H1 (cell line): ENCODE data around the gene RFX2. TPM values are rescaled to one million over a fixed set of nuclear protein-coding genes. Genes with fewer than 3 reads are reported as not detected.

Experiments
- CTCF ChIA-PET: fragments of 300-600 bp; sonication (Branson Sonifier 250); formaldehyde crosslinking; loops from one replicate; lab custom pipeline; 2021; ENCODE audit not compliant: partially characterized antibody; lab: Charles Lee
- POLR2A ChIA-PET: fragments of 300-600 bp; sonication (Branson Sonifier 250); formaldehyde crosslinking; loops from one replicate; lab custom pipeline; 2021; ENCODE audit warnings: inconsistent platforms; ENCODE audit not compliant: partially characterized antibody; lab: Charles Lee
- DNase-seq, 2 experiments: peaks; one replicate each; pipeline versions ENCODE4 v3.0.0 to v3.0.0-alpha.2; 2010 to 2022; ENCODE audit warnings: low spot score in 2 of 2, low read depth in 1 of 2, mixed read lengths in 1 of 2
- FAIRE-seq: peaks from 2 replicates; lab custom pipeline; 2011; peaks lifted over from hg19 to GRCh38; lab: Jason Lieb, UNC
- H2AFZ ChIP-seq: 2 replicates; pipeline ENCODE4 v1.8.1; 2012; ENCODE audit warnings: low read length, inconsistent platforms
- H2AK5ac ChIP-seq: 2 replicates; pipeline ENCODE4 v1.6.1; 2013; ENCODE audit warnings: low read depth, low read length
- H2BK120ac ChIP-seq: replicated peaks from 2 replicates; pipeline ENCODE3; 2013; ENCODE audit warnings: low read depth, low read length, inconsistent platforms
- H2BK12ac ChIP-seq: 2 replicates; pipeline ENCODE4 v1.6.1; 2013; ENCODE audit warnings: low read depth, low read length
- H2BK15ac ChIP-seq: 2 replicates; pipeline ENCODE4 v1.6.1; 2013; ENCODE audit warnings: low read length
- H2BK20ac ChIP-seq: 2 replicates; pipeline ENCODE4 v1.6.1; 2013; ENCODE audit warnings: low read length
- H2BK5ac ChIP-seq: 2 replicates; pipeline ENCODE4 v1.6.1; 2013; ENCODE audit warnings: low read depth, low read length
- H3K14ac ChIP-seq: 2 replicates; pipeline ENCODE4 v1.6.1; 2013; ENCODE audit warnings: inconsistent platforms; ENCODE audit not compliant: insufficient read length
- H3K18ac ChIP-seq: 2 replicates; pipeline ENCODE4 v1.6.1; 2013; ENCODE audit warnings: low read length; ENCODE audit errors: extremely low read depth
- H3K23ac ChIP-seq: 2 replicates; pipeline ENCODE4 v1.6.1; 2013; ENCODE audit warnings: inconsistent platforms; ENCODE audit not compliant: insufficient read length
- H3K23me2 ChIP-seq: 2 replicates; pipeline ENCODE4 v1.6.1; 2013; ENCODE audit warnings: low read depth, low read length
- H3K27ac ChIP-seq: 2 replicates; pipeline ENCODE4 v1.6.1; 2011; ENCODE audit warnings: low read depth, low read length, inconsistent platforms
- H3K27me3 ChIP-seq, 4 experiments: replicated peaks in 1 of 4; 1 replicate in 1 of 4; 2 replicates in 3 of 4; pipeline versions ENCODE4 v1.6.1 to v1.8.1; 2011 to 2013; ENCODE audit warnings: low read length in 3 of 4, mild to moderate bottlenecking in 3 of 4, inconsistent platforms in 2 of 4, mixed read lengths in 2 of 4, moderate library complexity in 1 of 4; ENCODE audit not compliant: control insufficient read depth in 3 of 4, insufficient read depth in 3 of 4; ENCODE audit errors: extremely low read depth in 1 of 4
- H3K36me3 ChIP-seq, 4 experiments: 2 replicates each; pipeline versions ENCODE4 v1.6.1 to v1.8.1; 2011 to 2013; ENCODE audit warnings: mild to moderate bottlenecking in 4 of 4, low read length in 3 of 4, moderate library complexity in 2 of 4, control low read depth in 1 of 4, inconsistent platforms in 1 of 4; ENCODE audit not compliant: insufficient read depth in 4 of 4, control insufficient read depth in 2 of 4
- H3K4ac ChIP-seq: replicated peaks from 2 replicates; pipeline ENCODE3; 2013; ENCODE audit warnings: low read length, low read depth, mixed read lengths, inconsistent platforms; ENCODE audit not compliant: insufficient read length
- H3K4me1 ChIP-seq, 4 experiments: replicated peaks in 1 of 4; 1 replicate in 1 of 4; 2 replicates in 3 of 4; pipeline versions ENCODE4 v1.6.1 to v1.8.1; 2011 to 2013; ENCODE audit warnings: low read length in 3 of 4, inconsistent platforms in 2 of 4, mixed read lengths in 1 of 4; ENCODE audit not compliant: insufficient read depth in 4 of 4, control insufficient read depth in 3 of 4
- H3K4me2 ChIP-seq, 2 experiments: 2 replicates each; pipeline versions ENCODE4 v1.6.1 to v1.8.1; 2011 to 2013; ENCODE audit warnings: low read depth in 2 of 2, low read length in 2 of 2, control low read depth in 1 of 2, inconsistent platforms in 1 of 2, mild to moderate bottlenecking in 1 of 2; ENCODE audit not compliant: insufficient read depth in 1 of 2
- H3K4me3 ChIP-seq, 4 experiments: fragments of 200-600, 300-600 bp in 1 of 4; sonication (generic), shearing (Covaris generic), sonication (Bioruptor Twin) in 1 of 4; 2 replicates each; pipeline versions ENCODE4 v1.5.1 to v1.8.1; 2011 to 2016; ENCODE audit warnings: low read length in 4 of 4, low read depth in 3 of 4, control low read depth in 2 of 4, inconsistent platforms in 2 of 4, mild to moderate bottlenecking in 2 of 4, mixed read lengths in 1 of 4, moderate library complexity in 1 of 4; ENCODE audit not compliant: insufficient read depth in 2 of 4; ENCODE audit errors: extremely low read depth in 1 of 4
- H3K56ac ChIP-seq: replicated peaks from 2 replicates; pipeline ENCODE3; 2013; ENCODE audit warnings: low read depth, mild to moderate bottlenecking, mixed read lengths, low read length, inconsistent platforms; ENCODE audit not compliant: insufficient read length
- H3K79me1 ChIP-seq: 2 replicates; pipeline ENCODE4 v1.6.1; 2013; ENCODE audit warnings: low read depth, low read length, control low read depth
- H3K79me2 ChIP-seq, 2 experiments: 2 replicates each; pipeline versions ENCODE4 v1.6.1 to v1.8.1; 2012 to 2013; ENCODE audit warnings: low read length in 2 of 2, mild to moderate bottlenecking in 2 of 2, inconsistent platforms in 1 of 2; ENCODE audit not compliant: insufficient read depth in 2 of 2, control insufficient read depth in 1 of 2
- H3K9ac ChIP-seq, 4 experiments: replicated peaks in 1 of 4; 1 replicate in 1 of 4; 2 replicates in 3 of 4; pipeline versions ENCODE4 v1.6.1 to v1.8.1; 2011 to 2013; ENCODE audit warnings: low read depth in 3 of 4, low read length in 3 of 4, control low read depth in 2 of 4, mild to moderate bottlenecking in 2 of 4, moderate library complexity in 2 of 4, inconsistent platforms in 1 of 4; ENCODE audit errors: extremely low read depth in 1 of 4
- H3K9me3 ChIP-seq, 2 experiments: 2 replicates each; pipeline versions ENCODE4 v1.6.1 to v1.8.1; 2012 to 2013; ENCODE audit warnings: mild to moderate bottlenecking in 2 of 2, moderate library complexity in 2 of 2, control low read depth in 1 of 2, inconsistent platforms in 1 of 2, low read depth in 1 of 2, low read length in 1 of 2, mixed read lengths in 1 of 2; ENCODE audit not compliant: insufficient read depth in 2 of 2
- H4K20me1 ChIP-seq, 2 experiments: replicated peaks in 1 of 2; 2 replicates each; pipeline versions ENCODE3 to v1.8.1; 2011 to 2013; ENCODE audit warnings: inconsistent platforms in 2 of 2, low read length in 2 of 2, mild to moderate bottlenecking in 1 of 2; ENCODE audit not compliant: insufficient read depth in 2 of 2, control insufficient read depth in 1 of 2
- H4K5ac ChIP-seq: 2 replicates; pipeline ENCODE4 v1.6.1; 2013; ENCODE audit warnings: low read length, low read depth, mixed read lengths, inconsistent platforms; ENCODE audit not compliant: insufficient read length
- H4K8ac ChIP-seq: 2 replicates; pipeline ENCODE4 v1.8.0; 2013; ENCODE audit warnings: mild to moderate bottlenecking, moderate library complexity, low read length, inconsistent platforms; ENCODE audit not compliant: insufficient read depth; ENCODE audit errors: extremely low read depth
- H4K91ac ChIP-seq: replicated peaks from 2 replicates; pipeline ENCODE3; 2013; ENCODE audit warnings: low read length, mixed read lengths, inconsistent platforms; ENCODE audit not compliant: insufficient read length
- BCL11A ChIP-seq, 2 experiments: IDR thresholded peaks; one replicate each; pipeline ENCODE4 v1.6.1; 2011; ENCODE audit warnings: low read depth in 2 of 2, low read length in 2 of 2, mild to moderate bottlenecking in 2 of 2
- EP300 ChIP-seq, 2 experiments: IDR thresholded peaks; 1 replicate in 1 of 2; 2 replicates in 1 of 2; pipeline ENCODE4 v1.6.1; 2011 to 2012; ENCODE audit warnings: low read depth in 2 of 2, low read length in 2 of 2, mild to moderate bottlenecking in 2 of 2, borderline replicate concordance in 1 of 2, inconsistent platforms in 1 of 2, moderate library complexity in 1 of 2
- TBP ChIP-seq: IDR thresholded peaks from 2 replicates; pipeline ENCODE4 v1.6.1; 2011; ENCODE audit warnings: low read depth, low read length, improper control_type of control experiment
- WGBS, 2 experiments: shearing (Covaris generic) in 1 of 2; methylation state at CpG; one replicate each; pipeline versions ENCODE4 v1.1.6 to v1.1.7; 2013 to 2015; ENCODE audit warnings: low lambda C conversion rate in 2 of 2, mixed read lengths in 2 of 2, inconsistent platforms in 1 of 2, low coverage in 1 of 2, missing lambda C conversion rate in 1 of 2; ENCODE audit not compliant: insufficient replicate concordance in 2 of 2, insufficient coverage in 1 of 2, insufficient read length in 1 of 2; ENCODE audit errors: extremely low coverage in 1 of 2, missing lambda C conversion rate in 1 of 2; 5-methylcytosine and 5-hydroxymethylcytosine counted together
- polyA plus RNA-seq, 7 experiments: library from polyadenylated mRNA; depleted of rRNA in 3 of 7; stranded (reverse) in 5 of 7; unstranded in 2 of 7; fragments of >200 nt in 5 of 7; fragments of 200-250 nt in 2 of 7; gene quantifications; 1 replicate in 5 of 7; 2 replicates in 1 of 7; 4 replicates in 1 of 7; pipeline versions ENCODE4 v1.2.1 to v1.2.3, GENCODE V29; 2011 to 2013; ENCODE audit warnings: missing spikeins in 2 of 7, mixed read lengths in 2 of 7
- total RNA-seq: library from RNA; stranded (reverse); fragmentation: NEBNext Ultra II Directional; extraction: Animal tissue kit (Norgen Biotek cat#: 25700); gene quantifications from 2 replicates; pipeline ENCODE4 v1.2.1, GENCODE V29; 2021

RFX2 gene
- total and polyA plus RNA-seq, 2 of the 8 experiments (the other 6 are each of a cell fraction or from before 2014, with no cell fraction given), result 4.8 to 5.3 TPM

DNA sequence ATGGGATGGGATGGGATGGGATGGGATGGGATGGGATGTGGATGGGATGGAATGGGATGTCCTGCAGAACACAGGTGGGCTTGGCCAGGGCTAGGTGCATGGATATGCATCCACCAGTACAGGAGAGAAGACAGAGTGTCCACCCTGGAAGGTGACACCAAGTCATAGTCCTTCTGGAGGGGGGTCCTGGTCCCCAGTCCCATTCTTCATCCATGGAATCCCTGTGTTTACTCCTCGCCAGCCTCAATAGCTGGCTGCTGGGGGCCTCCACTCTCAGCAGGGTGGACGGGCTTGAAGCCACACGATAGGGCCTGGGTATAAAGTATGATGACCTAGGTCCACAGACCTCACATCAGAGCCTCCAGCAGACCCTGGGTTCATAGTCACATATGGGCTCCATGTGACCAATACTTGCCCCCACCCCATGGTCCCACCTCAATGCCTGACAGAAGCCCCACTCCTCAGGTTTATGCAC lies 40.1 kb downstream of the RFX2 start:
- no peak overlapping the region for H4K5ac ChIP-seq
- no peak for FAIRE-seq
- CTCF ChIA-PET, result interaction anchor here (1.2 kb wide), 1 partner anchor 23 kb away, joined by 5 read pairs; no protein-coding TSS in a partner anchor
- TF ChIP-seq BCL11A (IDR thresholded peaks at IDR 0.05; ENCODE audit: low read depth in 2 of 2, low read length in 2 of 2) (no peak), EP300 (IDR thresholded peaks at IDR 0.05; ENCODE audit: borderline replicate concordance in 1 of 2, low read depth in 2 of 2, low read length in 2 of 2) (no peak), TBP (no peak)

More for the DNA sequence above, 40.1 kb downstream of the RFX2 start:
- Histone ChIP-seq H3K9me3 (no peaks in the 10 kb centered on the region), H3K23me2 (peaks cover 4% of the 10 kb centered on the region; the same call in 1 of the 2 replicates), H2BK120ac (no peak overlapping the region), H4K8ac (no peak overlapping the region), H3K4me2 (no peak overlapping the region), H2AK5ac (no peak overlapping the region), H3K9ac (no peak overlapping the region), H3K23ac (no peak overlapping the region), H4K91ac (no peak overlapping the region), H3K27ac (no peak overlapping the region), H3K4me1 (peaks cover 3 to 6% (median 4%) of the 10 kb centered on the region in 4 experiments; a peak in 5 of 7 replicates), H3K79me1 (no peaks in the 10 kb centered on the region), H3K4ac (no peak overlapping the region), H3K27me3 (no peaks in the 10 kb centered on the region), H3K36me3 (no peaks in the 10 kb centered on the region), H2BK5ac (no peak overlapping the region), H3K14ac (no peak overlapping the region), H2BK15ac (no peak overlapping the region), H3K4me3 (no peak overlapping the region), H3K56ac (no peak overlapping the region), H3K18ac (no peak overlapping the region), H2BK12ac (no peak overlapping the region), H2AFZ (no peak overlapping the region), H2BK20ac (no peak overlapping the region), H4K20me1 (peaks cover 0 to 6% of the 10 kb centered on the region in 2 experiments), H3K79me2 (no peaks in the 10 kb centered on the region)
- 69% methylated on average over 3 of the region's 3 CpGs; no CpG with 5 or more reads in 1 of the 2 experiments for WGBS, 2 experiments
- no peak for DNase-seq
- POLR2A ChIA-PET, result interaction anchor here (1.0 kb wide), 1 partner anchor 10 kb away, joined by 4 read pairs; no protein-coding TSS in a partner anchor
